Activated CD8-positive, alpha-beta T cell treated with anti-CD3 and anti-CD28 coated beads, Interleukin-2, amount 10 ng/mL, durations not matched to agents 7 days and 5 days (primary cell): ENCODE data around the gene GRAMD1B. TPM values are rescaled to one million over a fixed set of nuclear protein-coding genes. Genes with fewer than 3 reads are reported as not detected.

Source experiments
- ATAC-seq: fragments of 150-1000 bp; cut with Tn5 transposase; one replicate; pipeline ENCODE4 v1.10.0; 2021; ENCODE audit warnings: moderate library complexity
- CTCF ChIA-PET: fragments of 350-600 bp; sonication (Branson Sonifier 250); formaldehyde crosslinking; loops from one replicate; lab custom pipeline; 2021; ENCODE audit warnings: antibody characterized with exemption; lab: Charles Lee
- POLR2A ChIA-PET: fragments of 350-600 bp; sonication (Branson Sonifier 250); formaldehyde crosslinking; loops from one replicate; lab custom pipeline; 2021; ENCODE audit warnings: antibody characterized with exemption; lab: Charles Lee
- DNase-seq: peaks from one replicate; pipeline ENCODE4 v3.0.0-alpha.2; 2020
- H3K27ac Mint-ChIP-seq: one replicate; pipeline ENCODE4 v1.8.0; 2021; ENCODE audit warnings: mild to moderate bottlenecking, mixed read lengths
- H3K27me3 Mint-ChIP-seq: one replicate; pipeline ENCODE4 v1.8.0; 2021; ENCODE audit warnings: low read depth, mixed read lengths
- H3K36me3 Mint-ChIP-seq: one replicate; pipeline ENCODE4 v1.8.0; 2021; ENCODE audit warnings: low read depth, mixed read lengths
- H3K4me1 Mint-ChIP-seq: one replicate; pipeline ENCODE4 v1.8.0; 2021; ENCODE audit warnings: low read depth, mixed read lengths
- H3K4me3 Mint-ChIP-seq: one replicate; pipeline ENCODE4 v1.8.0; 2021; ENCODE audit warnings: mild to moderate bottlenecking, mixed read lengths
- H3K9me3 Mint-ChIP-seq: one replicate; pipeline ENCODE4 v1.8.0; 2022; ENCODE audit warnings: mixed read lengths; ENCODE audit not compliant: insufficient read depth
- total RNA-seq, 2 experiments: library from RNA; stranded (reverse); gene quantifications; one replicate each; pipeline ENCODE4 v1.2.3, GENCODE V29; 2021

Gene GRAMD1B
- total RNA-seq, 2 experiments from 2014 or later: 22.8 to 26.0 TPM

- ChIA-PET CTCF (interaction anchor here (0.5 to 2.9 kb wide), 7 partner anchors 8 to 299 kb away, joined by 3 to 16 read pairs (median 3); no protein-coding TSS in a partner anchor), POLR2A (no interaction called here)
- Mint-ChIP-seq H3K4me3 (no peak overlapping the region), H3K27me3 (no peaks in the 10 kb centered on the region), H3K36me3 (no peaks in the 10 kb centered on the region), H3K27ac (no peak overlapping the region), H3K4me1 (no peaks in the 10 kb centered on the region), H3K9me3 (no peaks in the 10 kb centered on the region)
- ATAC-seq (no peak), DNase-seq (no peak)
These were observed 115.7 kb downstream of the GRAMD1B start for GRCh38 chr11:123545726-123546270.

GRCh38 chr11:123546515-123546914 lies 116.4 kb downstream of the GRAMD1B start:
- CTCF ChIA-PET: interaction anchor here (0.7 to 2.9 kb wide), 6 partner anchors 8 to 299 kb away, joined by 3 to 16 read pairs (median 4); no protein-coding TSS in a partner anchor
- POLR2A ChIA-PET: no interaction called here
- no peak overlapping the region for H3K27ac Mint-ChIP-seq
- ATAC-seq (no peak), DNase-seq (no peak)
- H3K4me1 Mint-ChIP-seq: no peaks in the 10 kb centered on the region
- no peaks in the 10 kb centered on the region for H3K27me3 Mint-ChIP-seq
- no peak overlapping the region for H3K4me3 Mint-ChIP-seq
- no peaks in the 10 kb centered on the region for H3K9me3 Mint-ChIP-seq
- no peaks in the 10 kb centered on the region for H3K36me3 Mint-ChIP-seq

- no peaks in the 10 kb centered on the region for H3K9me3 Mint-ChIP-seq
- no peak for DNase-seq
- ATAC-seq: no peak
- no peaks in the 10 kb centered on the region for H3K4me1 Mint-ChIP-seq
- no peak overlapping the region for H3K4me3 Mint-ChIP-seq
- CTCF ChIA-PET: interaction anchor here (1.5 kb wide), 1 partner anchor 10 kb away, joined by 3 read pairs; no protein-coding TSS in a partner anchor
- no peaks in the 10 kb centered on the region for H3K36me3 Mint-ChIP-seq
- no peaks in the 10 kb centered on the region for H3K27me3 Mint-ChIP-seq
- no peak overlapping the region for H3K27ac Mint-ChIP-seq
- POLR2A ChIA-PET: no interaction called here
These were observed 117.1 kb downstream of the GRAMD1B start for GRCh38 chr11:123547180-123547579.

- H3K4me1 Mint-ChIP-seq: no peaks in the 10 kb centered on the region
- ChIA-PET POLR2A (no interaction called here), CTCF (interaction anchor here (1.0 to 1.5 kb wide), 2 partner anchors 9 to 70 kb away, joined by 3 to 4 read pairs; no protein-coding TSS in a partner anchor)
- no peaks in the 10 kb centered on the region for H3K27me3 Mint-ChIP-seq
- H3K27ac Mint-ChIP-seq: no peak overlapping the region
- DNase-seq: no peak
- no peaks in the 10 kb centered on the region for H3K9me3 Mint-ChIP-seq
- H3K36me3 Mint-ChIP-seq: no peaks in the 10 kb centered on the region
- ATAC-seq: no peak
- no peak overlapping the region for H3K4me3 Mint-ChIP-seq
These were observed 118.7 kb downstream of the GRAMD1B start for GRCh38 chr11:123548774-123549173.

- Mint-ChIP-seq H3K4me3 (no peak overlapping the region), H3K36me3 (no peaks in the 10 kb centered on the region), H3K27ac (no peak overlapping the region), H3K9me3 (no peaks in the 10 kb centered on the region), H3K4me1 (no peaks in the 10 kb centered on the region), H3K27me3 (no peaks in the 10 kb centered on the region)
- ChIA-PET POLR2A (interaction anchor here (0.6 kb wide), 1 partner anchor 515 kb away, joined by 4 read pairs; no protein-coding TSS in a partner anchor), CTCF (interaction anchor here (1.0 kb wide), 1 partner anchor 72 kb away, joined by 4 read pairs; no protein-coding TSS in a partner anchor)
- no peak for ATAC-seq
- no peak for DNase-seq
These were observed 120.2 kb downstream of the GRAMD1B start for GRCh38 chr11:123549926-123550917.

GRCh38 chr11:123551079-123551478 lies 121.0 kb downstream of the GRAMD1B start:
- ChIA-PET CTCF (no interaction called here), POLR2A (no interaction called here)

GRCh38 chr11:123556633-123557032 lies 126.6 kb downstream of the GRAMD1B start:
- ChIA-PET CTCF (interaction anchor here (1.6 to 2.6 kb wide), 3 partner anchors 20 to 149 kb away, joined by 6 to 10 read pairs (median 10); no protein-coding TSS in a partner anchor), POLR2A (no interaction called here)
- ATAC-seq (no peak), DNase-seq (no peak)
- Mint-ChIP-seq H3K27me3 (peaks cover 2% of the 10 kb centered on the region), H3K27ac (no peak overlapping the region), H3K4me1 (peaks cover 12% of the 10 kb centered on the region), H3K4me3 (no peak overlapping the region), H3K9me3 (no peaks in the 10 kb centered on the region), H3K36me3 (peaks cover 2% of the 10 kb centered on the region)

More at GRCh38 chr11:123551079-123551478, 121.0 kb downstream of the GRAMD1B start:
- Mint-ChIP-seq H3K27me3 (no peaks in the 10 kb centered on the region), H3K4me3 (no peak overlapping the region), H3K27ac (no peak overlapping the region), H3K4me1 (no peaks in the 10 kb centered on the region), H3K9me3 (no peaks in the 10 kb centered on the region), H3K36me3 (no peaks in the 10 kb centered on the region)
- DNase-seq: no peak
- ATAC-seq: no peak

- Mint-ChIP-seq H3K27ac (no peak overlapping the region), H3K4me1 (peaks cover 12% of the 10 kb centered on the region), H3K36me3 (peaks cover 2% of the 10 kb centered on the region), H3K4me3 (no peak overlapping the region), H3K27me3 (peaks cover 2% of the 10 kb centered on the region), H3K9me3 (no peaks in the 10 kb centered on the region)
- ChIA-PET CTCF (interaction anchor here (1.4 to 2.6 kb wide), 3 partner anchors 18 to 151 kb away, joined by 6 to 10 read pairs (median 7); no protein-coding TSS in a partner anchor), POLR2A (no interaction called here)
- no peak for ATAC-seq
- DNase-seq: no peak
These were observed 128.7 kb downstream of the GRAMD1B start for GRCh38 chr11:123558536-123559315.

- ATAC-seq: no peak
- H3K9me3 Mint-ChIP-seq: no peaks in the 10 kb centered on the region
- peaks cover 2% of the 10 kb centered on the region for H3K36me3 Mint-ChIP-seq
- H3K27ac Mint-ChIP-seq: no peak overlapping the region
- H3K27me3 Mint-ChIP-seq: peaks cover 2% of the 10 kb centered on the region
- ChIA-PET CTCF (interaction anchor here (0.6 to 1.4 kb wide), 3 partner anchors 14 to 152 kb away, joined by 3 to 7 read pairs (median 4); no protein-coding TSS in a partner anchor), POLR2A (no interaction called here)
- H3K4me1 Mint-ChIP-seq: peaks cover 12% of the 10 kb centered on the region
- no peak overlapping the region for H3K4me3 Mint-ChIP-seq
- no peak for DNase-seq
These were observed 129.5 kb downstream of the GRAMD1B start for GRCh38 chr11:123559523-123559955.

- Mint-ChIP-seq H3K4me3 (peak overlapping the region; percentile 32), H3K27me3 (peaks cover 2% of the 10 kb centered on the region), H3K4me1 (peaks cover 12% of the 10 kb centered on the region), H3K9me3 (no peaks in the 10 kb centered on the region), H3K27ac (peak overlapping the region; percentile 31), H3K36me3 (peaks cover 2% of the 10 kb centered on the region)
- CTCF ChIA-PET: interaction anchor here (0.6 to 1.4 kb wide), 3 partner anchors 14 to 153 kb away, joined by 3 to 7 read pairs (median 4); no protein-coding TSS in a partner anchor
- POLR2A ChIA-PET: no interaction called here
- peak; percentile 79 for ATAC-seq
- peak; percentile 52 for DNase-seq
These were observed 129.9 kb downstream of the GRAMD1B start for GRCh38 chr11:123560006-123560405.

GRCh38 chr11:123561431-123561800 lies 131.3 kb downstream of the GRAMD1B start:
- peaks cover 12% of the 10 kb centered on the region for H3K4me1 Mint-ChIP-seq
- H3K27ac Mint-ChIP-seq: no peak overlapping the region
- peaks cover 2% of the 10 kb centered on the region for H3K36me3 Mint-ChIP-seq
- H3K27me3 Mint-ChIP-seq: peaks cover 2% of the 10 kb centered on the region
- ChIA-PET POLR2A (no interaction called here), CTCF (interaction anchor here (0.7 to 1.4 kb wide), 4 partner anchors 15 to 249 kb away, joined by 3 to 9 read pairs (median 6); no protein-coding TSS in a partner anchor)
- DNase-seq (no peak), ATAC-seq (no peak)
- H3K4me3 Mint-ChIP-seq: no peak overlapping the region
- no peaks in the 10 kb centered on the region for H3K9me3 Mint-ChIP-seq
